Measurements from ENCODE around the gene SENP7.

GRCh38 chr3:101497803-101498202, 15.2 kb downstream of the SENP7 start:
- TF ChIP-seq, protein P1, sequence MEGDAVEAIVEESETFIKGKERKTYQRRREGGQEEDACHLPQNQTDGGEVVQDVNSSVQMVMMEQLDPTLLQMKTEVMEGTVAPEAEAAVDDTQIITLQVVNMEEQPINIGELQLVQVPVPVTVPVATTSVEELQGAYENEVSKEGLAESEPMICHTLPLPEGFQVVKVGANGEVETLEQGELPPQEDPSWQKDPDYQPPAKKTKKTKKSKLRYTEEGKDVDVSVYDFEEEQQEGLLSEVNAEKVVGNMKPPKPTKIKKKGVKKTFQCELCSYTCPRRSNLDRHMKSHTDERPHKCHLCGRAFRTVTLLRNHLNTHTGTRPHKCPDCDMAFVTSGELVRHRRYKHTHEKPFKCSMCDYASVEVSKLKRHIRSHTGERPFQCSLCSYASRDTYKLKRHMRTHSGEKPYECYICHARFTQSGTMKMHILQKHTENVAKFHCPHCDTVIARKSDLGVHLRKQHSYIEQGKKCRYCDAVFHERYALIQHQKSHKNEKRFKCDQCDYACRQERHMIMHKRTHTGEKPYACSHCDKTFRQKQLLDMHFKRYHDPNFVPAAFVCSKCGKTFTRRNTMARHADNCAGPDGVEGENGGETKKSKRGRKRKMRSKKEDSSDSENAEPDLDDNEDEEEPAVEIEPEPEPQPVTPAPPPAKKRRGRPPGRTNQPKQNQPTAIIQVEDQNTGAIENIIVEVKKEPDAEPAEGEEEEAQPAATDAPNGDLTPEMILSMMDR (conservative IDR thresholded peaks at IDR 0.05; ENCODE audit: low read depth in 2 of 2), result no peak
- TF ChIP-seq, protein P2, sequence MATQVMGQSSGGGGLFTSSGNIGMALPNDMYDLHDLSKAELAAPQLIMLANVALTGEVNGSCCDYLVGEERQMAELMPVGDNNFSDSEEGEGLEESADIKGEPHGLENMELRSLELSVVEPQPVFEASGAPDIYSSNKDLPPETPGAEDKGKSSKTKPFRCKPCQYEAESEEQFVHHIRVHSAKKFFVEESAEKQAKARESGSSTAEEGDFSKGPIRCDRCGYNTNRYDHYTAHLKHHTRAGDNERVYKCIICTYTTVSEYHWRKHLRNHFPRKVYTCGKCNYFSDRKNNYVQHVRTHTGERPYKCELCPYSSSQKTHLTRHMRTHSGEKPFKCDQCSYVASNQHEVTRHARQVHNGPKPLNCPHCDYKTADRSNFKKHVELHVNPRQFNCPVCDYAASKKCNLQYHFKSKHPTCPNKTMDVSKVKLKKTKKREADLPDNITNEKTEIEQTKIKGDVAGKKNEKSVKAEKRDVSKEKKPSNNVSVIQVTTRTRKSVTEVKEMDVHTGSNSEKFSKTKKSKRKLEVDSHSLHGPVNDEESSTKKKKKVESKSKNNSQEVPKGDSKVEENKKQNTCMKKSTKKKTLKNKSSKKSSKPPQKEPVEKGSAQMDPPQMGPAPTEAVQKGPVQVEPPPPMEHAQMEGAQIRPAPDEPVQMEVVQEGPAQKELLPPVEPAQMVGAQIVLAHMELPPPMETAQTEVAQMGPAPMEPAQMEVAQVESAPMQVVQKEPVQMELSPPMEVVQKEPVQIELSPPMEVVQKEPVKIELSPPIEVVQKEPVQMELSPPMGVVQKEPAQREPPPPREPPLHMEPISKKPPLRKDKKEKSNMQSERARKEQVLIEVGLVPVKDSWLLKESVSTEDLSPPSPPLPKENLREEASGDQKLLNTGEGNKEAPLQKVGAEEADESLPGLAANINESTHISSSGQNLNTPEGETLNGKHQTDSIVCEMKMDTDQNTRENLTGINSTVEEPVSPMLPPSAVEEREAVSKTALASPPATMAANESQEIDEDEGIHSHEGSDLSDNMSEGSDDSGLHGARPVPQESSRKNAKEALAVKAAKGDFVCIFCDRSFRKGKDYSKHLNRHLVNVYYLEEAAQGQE (IDR thresholded peaks at IDR 0.05; ENCODE audit: unreplicated experiment), result no peak
- TF ChIP-seq EZH2phosphoT487 (IDR thresholded peaks at IDR 0.05; ENCODE audit: unreplicated experiment), result no peak
- TF ChIP-seq EZH2 (IDR thresholded peaks at IDR 0.05; ENCODE audit: low read depth, unreplicated experiment), result no peak
- no peak for TF ChIP-seq ZNF114 (CRISPR knock-in tag; IDR thresholded peaks at IDR 0.05)
- no peak for TF ChIP-seq POLR2AphosphoS5 (IDR thresholded peaks at IDR 0.05; ENCODE audit: low read depth)
